H9 (cell line): ENCODE results near the gene TM9SF1. TPM values are rescaled to one million over a fixed set of nuclear protein-coding genes. Genes with fewer than 3 reads are reported as not detected.

Experiments
- DNase-seq: peaks from one replicate; pipeline ENCODE4 v3.0.0-alpha.2; 2017
- H2AFZ ChIP-seq: one replicate; pipeline ENCODE4 v1.6.1; 2013; ENCODE audit warnings: mild to moderate bottlenecking, low read length, control low read depth, moderate library complexity
- H2AK5ac ChIP-seq: 2 replicates; pipeline ENCODE4 v1.6.1; 2013; ENCODE audit warnings: low read length, control low read depth, mixed read lengths; ENCODE audit not compliant: insufficient read length
- H2BK120ac ChIP-seq: one replicate; pipeline ENCODE4 v1.6.1; 2013; ENCODE audit warnings: low read depth, mild to moderate bottlenecking, low read length, control low read depth, inconsistent platforms; ENCODE audit not compliant: poor library complexity, severe bottlenecking
- H2BK12ac ChIP-seq: 2 replicates; pipeline ENCODE4 v1.6.1; 2013; ENCODE audit warnings: low read length, control low read depth, mixed read lengths, low read depth; ENCODE audit not compliant: insufficient read length
- H2BK15ac ChIP-seq: 2 replicates; pipeline ENCODE4 v1.6.1; 2013; ENCODE audit warnings: low read depth, low read length, control low read depth
- H2BK20ac ChIP-seq: one replicate; pipeline ENCODE4 v1.6.1; 2013; ENCODE audit warnings: low read depth, mild to moderate bottlenecking, low read length, control low read depth, inconsistent platforms; ENCODE audit not compliant: poor library complexity, severe bottlenecking
- H2BK5ac ChIP-seq: 2 replicates; pipeline ENCODE4 v1.6.1; 2013; ENCODE audit warnings: low read length, control low read depth, mixed read lengths; ENCODE audit not compliant: insufficient read length
- H3K14ac ChIP-seq: 2 replicates; pipeline ENCODE4 v1.6.1; 2013; ENCODE audit warnings: low read length, control low read depth; ENCODE audit not compliant: insufficient read depth
- H3K18ac ChIP-seq: 2 replicates; pipeline ENCODE4 v1.6.1; 2013; ENCODE audit warnings: low read depth, mild to moderate bottlenecking, mixed read lengths, low read length, control low read depth; ENCODE audit not compliant: insufficient read length
- H3K23ac ChIP-seq: 2 replicates; pipeline ENCODE4 v1.6.1; 2013; ENCODE audit warnings: low read length, control low read depth, mixed read lengths, low read depth; ENCODE audit not compliant: insufficient read length
- H3K23me2 ChIP-seq: 2 replicates; pipeline ENCODE4 v1.6.1; 2013; ENCODE audit warnings: low read depth, mild to moderate bottlenecking, mixed read lengths, low read length, control low read depth; ENCODE audit not compliant: insufficient read length, poor library complexity, severe bottlenecking
- H3K27ac ChIP-seq: 2 replicates; pipeline ENCODE4 v1.5.1; 2013; ENCODE audit warnings: low read length, control low read depth, mixed read lengths, low read depth; ENCODE audit not compliant: insufficient read length
- H3K27me3 ChIP-seq: 2 replicates; pipeline ENCODE4 v1.6.1; 2013; ENCODE audit warnings: low read length, control low read depth, inconsistent platforms; ENCODE audit not compliant: insufficient read depth
- H3K4ac ChIP-seq: 2 replicates; pipeline ENCODE4 v1.6.1; 2013; ENCODE audit warnings: low read depth, mild to moderate bottlenecking, control low read depth, inconsistent platforms, low read length, moderate library complexity
- H3K4me1 ChIP-seq: 2 replicates; pipeline ENCODE4 v1.6.1; 2013; ENCODE audit warnings: low read length, control low read depth, inconsistent platforms; ENCODE audit not compliant: insufficient read depth
- H3K4me2 ChIP-seq: 2 replicates; pipeline ENCODE4 v1.6.1; 2013; ENCODE audit warnings: low read length, control low read depth, mixed read lengths; ENCODE audit not compliant: insufficient read length, insufficient read depth
- H3K56ac ChIP-seq: 2 replicates; pipeline ENCODE4 v1.6.1; 2013; ENCODE audit warnings: low read depth, mild to moderate bottlenecking, mixed read lengths, low read length, control low read depth; ENCODE audit not compliant: insufficient read length
- H3K79me1 ChIP-seq: 2 replicates; pipeline ENCODE4 v1.6.1; 2013; ENCODE audit warnings: low read depth, mild to moderate bottlenecking, moderate library complexity, low read length, control low read depth, inconsistent platforms; ENCODE audit not compliant: insufficient read depth, poor library complexity, severe bottlenecking
- H3K79me2 ChIP-seq: 2 replicates; pipeline ENCODE4 v1.6.1; 2013; ENCODE audit warnings: low read length, control low read depth, inconsistent platforms; ENCODE audit not compliant: insufficient read depth
- H3K9ac ChIP-seq: 2 replicates; pipeline ENCODE4 v1.6.1; 2013; ENCODE audit warnings: low read length, control low read depth, mixed read lengths; ENCODE audit not compliant: insufficient read length; ENCODE audit errors: extremely low read depth
- H3K9me3 ChIP-seq: one replicate; pipeline ENCODE4 v1.6.1; 2013; ENCODE audit warnings: low read depth, low read length, inconsistent platforms; ENCODE audit not compliant: control insufficient read depth
- H3T11ph ChIP-seq: one replicate; pipeline ENCODE4 v1.6.1; 2013; ENCODE audit warnings: mild to moderate bottlenecking, low read length, control low read depth, inconsistent platforms
- H4K20me1 ChIP-seq: one replicate; pipeline ENCODE4 v1.6.1; 2013; ENCODE audit not compliant: control insufficient read depth, insufficient read length, insufficient read depth
- H4K5ac ChIP-seq: 2 replicates; pipeline ENCODE4 v1.6.1; 2013; ENCODE audit warnings: low read depth, mild to moderate bottlenecking, mixed read lengths, low read length, control low read depth; ENCODE audit not compliant: insufficient read length
- H4K8ac ChIP-seq: replicated peaks from 2 replicates; pipeline ENCODE4 v1.6.1; 2013; ENCODE audit warnings: low read length, control low read depth, mixed read lengths, low read depth; ENCODE audit not compliant: insufficient read length
- H4K91ac ChIP-seq: 2 replicates; pipeline ENCODE4 v1.6.1; 2013; ENCODE audit warnings: low read depth, mild to moderate bottlenecking, moderate library complexity, mixed read lengths, low read length, control low read depth; ENCODE audit not compliant: insufficient read length
- H3K27ac Mint-ChIP-seq, 3 experiments: 2 replicates in 2 of 3; 3 replicates in 1 of 3; pipeline ENCODE4 v1.8.0; 2020 to 2021; ENCODE audit warnings: mixed read lengths in 3 of 3, mild to moderate bottlenecking in 1 of 3, moderate library complexity in 1 of 3
- H3K27me3 Mint-ChIP-seq: 2 replicates; pipeline ENCODE4 v1.8.0; 2021; ENCODE audit warnings: low read depth, mild to moderate bottlenecking, moderate library complexity, mixed read lengths
- H3K36me3 Mint-ChIP-seq, 3 experiments: 2 replicates in 2 of 3; 3 replicates in 1 of 3; pipeline ENCODE4 v1.8.0; 2020 to 2021; ENCODE audit warnings: low read depth in 3 of 3, mixed read lengths in 3 of 3; ENCODE audit not compliant: insufficient read depth in 1 of 3
- H3K4me1 Mint-ChIP-seq, 2 experiments: 2 replicates each; pipeline ENCODE4 v1.8.0; 2020; ENCODE audit warnings: mixed read lengths in 2 of 2
- H3K4me3 Mint-ChIP-seq, 2 experiments: 2 replicates in 1 of 2; 3 replicates in 1 of 2; pipeline ENCODE4 v1.8.0; 2020 to 2021; ENCODE audit warnings: mild to moderate bottlenecking in 2 of 2, mixed read lengths in 2 of 2, moderate library complexity in 1 of 2
- H3K9me3 Mint-ChIP-seq, 2 experiments: 2 replicates in 1 of 2; 3 replicates in 1 of 2; pipeline ENCODE4 v1.8.0; 2020; ENCODE audit warnings: mild to moderate bottlenecking in 2 of 2, mixed read lengths in 2 of 2, moderate library complexity in 1 of 2
- CTCF ChIP-seq: fragments of 200-600 bp; sonication (generic); conservative IDR thresholded peaks from 3 replicates; pipeline ENCODE4 v1.8.0; 2021; ENCODE audit warnings: antibody characterized with exemption, mild to moderate bottlenecking
- WGBS: extraction: QIAGEN DNeasy Blood & Tissue Kit; methylation state at CpG from one replicate; pipeline ENCODE4 v1.1.7; 2013; ENCODE audit warnings: missing lambda C conversion rate, low lambda C conversion rate, mixed read lengths; ENCODE audit not compliant: insufficient read length; ENCODE audit errors: extremely low coverage; 5-methylcytosine and 5-hydroxymethylcytosine counted together
- total RNA-seq: library from RNA; stranded (reverse); gene quantifications from 2 replicates; pipeline ENCODE4 v1.2.1, GENCODE V29; 2021

TM9SF1 gene
- total RNA-seq, 1 experiment from 2014 or later = 31.6 TPM

DNA sequence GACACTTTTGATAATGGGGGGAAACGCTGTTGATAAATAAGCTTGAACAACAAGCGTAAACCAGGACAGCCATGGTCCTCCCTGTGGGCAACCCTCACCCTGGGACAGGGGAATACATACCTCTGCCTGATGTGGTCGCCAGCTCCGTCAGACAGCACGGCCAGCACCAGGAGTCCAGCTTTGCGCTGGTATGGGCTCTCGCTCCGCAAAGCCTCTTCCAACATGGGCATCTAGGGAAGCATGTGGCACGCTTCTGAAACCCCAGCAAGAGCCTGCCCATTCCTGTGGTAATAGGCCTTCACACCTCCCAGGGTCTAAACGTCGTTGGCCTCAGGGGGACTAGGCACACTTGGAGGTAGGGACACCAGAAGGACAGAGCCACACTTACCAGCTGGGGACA is 9.5 kb downstream of the TM9SF1 start:
- H3K9me3 Mint-ChIP-seq = no peaks in the 10 kb centered on the region
- H3K56ac ChIP-seq = no peak overlapping the region
- H3K36me3 Mint-ChIP-seq = peaks cover 31 to 80% (median 65%) of the 10 kb centered on the region in 3 experiments; a peak in 6 of 7 replicates
- no peak for DNase-seq
- H3K4me3 Mint-ChIP-seq = no peak overlapping the region
- no CpG with 5 or more reads among the region's 11 CpGs for WGBS
- no peak for TF ChIP-seq CTCF
- H4K8ac ChIP-seq = no peak overlapping the region
- H3K18ac ChIP-seq = no peak overlapping the region
- H2AK5ac ChIP-seq = no peak overlapping the region
- no peaks in the 10 kb centered on the region for H3K79me2 ChIP-seq
- no peak overlapping the region for H4K91ac ChIP-seq
- H3K27ac Mint-ChIP-seq = no peak overlapping the region
- H3K79me1 ChIP-seq = peaks cover 4% of the 10 kb centered on the region
- H3T11ph ChIP-seq = no peak overlapping the region
- no peaks in the 10 kb centered on the region; the same call in 1 of the 2 replicates for H3K27me3 Mint-ChIP-seq
- no peak overlapping the region for H4K5ac ChIP-seq
- H2AFZ ChIP-seq = no peak overlapping the region
- no peaks in the 10 kb centered on the region for H3K9me3 ChIP-seq
- no peak overlapping the region for H3K4me2 ChIP-seq
- H3K4ac ChIP-seq = no peak overlapping the region
- no peak overlapping the region for H2BK15ac ChIP-seq
- H4K20me1 ChIP-seq = no peaks in the 10 kb centered on the region
- H3K27me3 ChIP-seq = no peaks in the 10 kb centered on the region
- H3K9ac ChIP-seq = no peak overlapping the region
- peaks cover 15% of the 10 kb centered on the region in 2 experiments for H3K4me1 Mint-ChIP-seq
- H2BK5ac ChIP-seq = no peak overlapping the region
- H3K23me2 ChIP-seq = no peaks in the 10 kb centered on the region
- H3K27ac ChIP-seq = no peak overlapping the region
- no peak overlapping the region for H2BK20ac ChIP-seq
- no peak overlapping the region for H3K14ac ChIP-seq
- H2BK12ac ChIP-seq = no peak overlapping the region
- no peak overlapping the region for H2BK120ac ChIP-seq
- no peaks in the 10 kb centered on the region; the same call in 1 of the 2 replicates for H3K4me1 ChIP-seq
- H3K23ac ChIP-seq = no peak overlapping the region
